Nephron progenitor cell (in vitro differentiated cells): Measurements from ENCODE around the gene NUDT2.
A peak's percentile ranks its signal among the peaks of the same experiment; 100 is the strongest.
"Not testable (repeated sequence)": the region's sequence is repeated elsewhere in the genome, so short reads cannot be mapped to it uniquely, and the experiment has no call there.

Experiments used
- DNase-seq: peaks from one replicate; pipeline ENCODE4 v3.0.0; 2021
- H3K27ac Mint-ChIP-seq: 2 replicates; pipeline ENCODE4 v1.8.0; 2021; ENCODE audit warnings: mild to moderate bottlenecking, moderate library complexity, mixed read lengths
- H3K27me3 Mint-ChIP-seq: 2 replicates; pipeline ENCODE4 v1.8.0; 2021; ENCODE audit warnings: mild to moderate bottlenecking, low read depth, mixed read lengths; ENCODE audit not compliant: poor library complexity
- H3K36me3 Mint-ChIP-seq: 2 replicates; pipeline ENCODE4 v1.8.0; 2021; ENCODE audit warnings: low read depth, mixed read lengths
- H3K4me1 Mint-ChIP-seq: 2 replicates; pipeline ENCODE4 v1.8.0; 2021; ENCODE audit warnings: mixed read lengths
- H3K4me3 Mint-ChIP-seq: 2 replicates; pipeline ENCODE4 v1.8.0; 2021; ENCODE audit warnings: mild to moderate bottlenecking, moderate library complexity, mixed read lengths
- H3K9me3 Mint-ChIP-seq: 2 replicates; pipeline ENCODE4 v1.8.0; 2021; ENCODE audit warnings: mild to moderate bottlenecking, moderate library complexity, mixed read lengths
- CTCF ChIP-seq: fragments of 200-600 bp; sonication (generic); IDR thresholded peaks from 2 replicates; pipeline ENCODE4 v1.5.0; 2021; ENCODE audit warnings: antibody characterized with exemption

NUDT2 gene

GRCh38 chr9:34347800-34348158 lies 18.4 kb downstream of the NUDT2 start:
- H3K27me3 Mint-ChIP-seq: peaks cover 8% of the 10 kb centered on the region
- H3K27ac Mint-ChIP-seq: peak overlapping the region; percentile 80
- H3K9me3 Mint-ChIP-seq: no peaks in the 10 kb centered on the region
- DNase-seq: no peak
- no peak for TF ChIP-seq CTCF
- no peaks in the 10 kb centered on the region for H3K4me1 Mint-ChIP-seq
- H3K36me3 Mint-ChIP-seq: peaks cover 13% of the 10 kb centered on the region
- no peak overlapping the region for H3K4me3 Mint-ChIP-seq

GRCh38 chr9:34349324-34349723 lies 20.0 kb downstream of the NUDT2 start:
- no peaks in the 10 kb centered on the region for H3K9me3 Mint-ChIP-seq
- H3K4me3 Mint-ChIP-seq: no peak overlapping the region
- H3K4me1 Mint-ChIP-seq: no peaks in the 10 kb centered on the region

GRCh38 chr9:34352122-34352652 lies 22.8 kb downstream of the NUDT2 start:
- Mint-ChIP-seq H3K9me3 (peaks cover 22% of the 10 kb centered on the region), H3K36me3 (peaks cover 16% of the 10 kb centered on the region)
- not testable (repeated sequence) for DNase-seq, H3K4me3 Mint-ChIP-seq, H3K4me1 Mint-ChIP-seq, H3K27ac Mint-ChIP-seq, H3K27me3 Mint-ChIP-seq

More at GRCh38 chr9:34349324-34349723, 20.0 kb downstream of the NUDT2 start:
- peaks cover 5% of the 10 kb centered on the region for H3K36me3 Mint-ChIP-seq
- H3K27ac Mint-ChIP-seq: no peak overlapping the region
- no peak for TF ChIP-seq CTCF
- peaks cover 8% of the 10 kb centered on the region for H3K27me3 Mint-ChIP-seq
- DNase-seq: no peak

- DNase-seq, H3K4me1 Mint-ChIP-seq, H3K4me3 Mint-ChIP-seq, H3K27me3 Mint-ChIP-seq, H3K27ac Mint-ChIP-seq: not testable (repeated sequence)
- Mint-ChIP-seq H3K9me3 (peaks cover 30% of the 10 kb centered on the region), H3K36me3 (peaks cover 16% of the 10 kb centered on the region)
Observed at GRCh38 chr9:34352957-34353356, 23.6 kb downstream of the NUDT2 start.

GRCh38 chr9:34362614-34363214 lies 33.3 kb downstream of the NUDT2 start:
- Mint-ChIP-seq H3K4me3 (no peak overlapping the region), H3K4me1 (peaks cover 20% of the 10 kb centered on the region), H3K27me3 (peaks cover 17% of the 10 kb centered on the region), H3K27ac (no peak overlapping the region), H3K9me3 (peaks cover 18% of the 10 kb centered on the region), H3K36me3 (peaks cover 13% of the 10 kb centered on the region)
- no peak for TF ChIP-seq CTCF
- DNase-seq: no peak

- DNase-seq: no peak
- peaks cover 21% of the 10 kb centered on the region for H3K9me3 Mint-ChIP-seq
- peaks cover 17% of the 10 kb centered on the region for H3K27me3 Mint-ChIP-seq
- H3K4me3 Mint-ChIP-seq: peak overlapping the region; percentile 46
- peaks cover 19% of the 10 kb centered on the region for H3K36me3 Mint-ChIP-seq
- H3K4me1 Mint-ChIP-seq: peaks cover 20% of the 10 kb centered on the region
- H3K27ac Mint-ChIP-seq: no peak overlapping the region
- TF ChIP-seq CTCF: no peak
Observed at GRCh38 chr9:34363619-34364351, 34.4 kb downstream of the NUDT2 start.
